Breast epithelium (tissue), 4 donors: ENCODE data around the gene OVOL1. TPM values are rescaled to one million over a fixed set of nuclear protein-coding genes. Genes with fewer than 3 reads are reported as not detected.
A peak's percentile ranks its signal among the peaks of the same experiment; 100 is the strongest.

Experiments
- DNase-seq, 2 donors: peaks; one replicate each; pipeline ENCODE4 v3.0.0-alpha.2; 2019; ENCODE audit warnings: low spot score in 2 of 2
- H3K27ac ChIP-seq, 2 donors: fragments of 200-600 bp; sonication (generic) in 1 of 2; one replicate each; pipeline ENCODE4 v1.5.1; 2016 to 2019; ENCODE audit warnings: mild to moderate bottlenecking in 1 of 2
- H3K27me3 ChIP-seq, 2 donors: fragments of 200-600 bp; sonication (generic) in 1 of 2; one replicate each; pipeline versions ENCODE4 v1.5.1 to v1.6.0; 2017 to 2019; ENCODE audit warnings: control low read depth in 1 of 2, mild to moderate bottlenecking in 1 of 2
- H3K36me3 ChIP-seq: fragments of 200-600 bp; one replicate; pipeline ENCODE4 v1.5.1; 2019
- H3K4me1 ChIP-seq, 2 donors: fragments of 200-600 bp; sonication (generic); one replicate each; pipeline ENCODE4 v1.5.1; 2016 to 2019; ENCODE audit warnings: control low read depth in 1 of 2
- H3K4me3 ChIP-seq, 3 donors: fragments of 200-600 bp; sonication (generic); 1 replicate in 2 of 3; 2 replicates in 1 of 3; pipeline ENCODE4 v1.5.1; 2016 to 2019; ENCODE audit warnings: mild to moderate bottlenecking in 3 of 3, moderate library complexity in 2 of 3
- H3K9me3 ChIP-seq, 2 donors: fragments of 200-600 bp; sonication (generic) in 1 of 2; one replicate each; pipeline ENCODE4 v1.5.1; 2016 to 2019; ENCODE audit warnings: control low read depth in 1 of 2
- POLR2A ChIP-seq: fragments of 450-650 bp; IDR thresholded peaks from one replicate; pipeline ENCODE4 v1.6.1; 2016; ENCODE audit warnings: antibody characterized with exemption, mild to moderate bottlenecking, moderate library complexity
- POLR2AphosphoS5 ChIP-seq, 3 donors: sonication (generic); formaldehyde crosslinking; IDR thresholded peaks; one replicate each; pipeline ENCODE4 v1.6.1; 2017; ENCODE audit warnings: antibody characterized with exemption in 3 of 3
- intact Hi-C: fragments of 100-400 bp; cut with DNase I; formaldehyde crosslinking; loops from one replicate; pipeline ENCODE4 v1.15.1; 2023; ENCODE audit warnings: low total_unique reads
- total RNA-seq, 3 donors: library from RNA; depleted of rRNA; stranded (reverse); fragments of >200 nt; gene quantifications; one replicate each; pipeline ENCODE4 v1.1.0, GENCODE V29; 2016
- TF ChIP-seq, protein P1 (sequence below), 3 donors: fragments of 450-650 bp; IDR thresholded peaks; one replicate each; pipeline ENCODE4 v1.5.1; 2016 to 2017; ENCODE audit warnings: antibody characterized with exemption in 3 of 3, mild to moderate bottlenecking in 3 of 3, moderate library complexity in 3 of 3

OVOL1 gene
- total RNA-seq, 3 donors from 2014 or later: 3.6 to 5.1 TPM; not detected in 1

- Histone ChIP-seq H3K4me1 (peaks cover 0 to 14% of the 10 kb centered on the region in 2 donors), H3K27me3 (no peaks in the 10 kb centered on the region), H3K36me3 (no peaks in the 10 kb centered on the region), H3K27ac (peak overlapping the region; percentile 41 to 91), H3K4me3 (peak overlapping the region in 2 of 3 donors; percentile 51 to 87), H3K9me3 (no peaks in the 10 kb centered on the region)
- no peak for DNase-seq
- intact Hi-C loops: loop anchor here (5.0 kb wide), 1 partner anchor 104 kb away; the partner anchor contains the start of gene KAT5
- TF ChIP-seq, protein P1, sequence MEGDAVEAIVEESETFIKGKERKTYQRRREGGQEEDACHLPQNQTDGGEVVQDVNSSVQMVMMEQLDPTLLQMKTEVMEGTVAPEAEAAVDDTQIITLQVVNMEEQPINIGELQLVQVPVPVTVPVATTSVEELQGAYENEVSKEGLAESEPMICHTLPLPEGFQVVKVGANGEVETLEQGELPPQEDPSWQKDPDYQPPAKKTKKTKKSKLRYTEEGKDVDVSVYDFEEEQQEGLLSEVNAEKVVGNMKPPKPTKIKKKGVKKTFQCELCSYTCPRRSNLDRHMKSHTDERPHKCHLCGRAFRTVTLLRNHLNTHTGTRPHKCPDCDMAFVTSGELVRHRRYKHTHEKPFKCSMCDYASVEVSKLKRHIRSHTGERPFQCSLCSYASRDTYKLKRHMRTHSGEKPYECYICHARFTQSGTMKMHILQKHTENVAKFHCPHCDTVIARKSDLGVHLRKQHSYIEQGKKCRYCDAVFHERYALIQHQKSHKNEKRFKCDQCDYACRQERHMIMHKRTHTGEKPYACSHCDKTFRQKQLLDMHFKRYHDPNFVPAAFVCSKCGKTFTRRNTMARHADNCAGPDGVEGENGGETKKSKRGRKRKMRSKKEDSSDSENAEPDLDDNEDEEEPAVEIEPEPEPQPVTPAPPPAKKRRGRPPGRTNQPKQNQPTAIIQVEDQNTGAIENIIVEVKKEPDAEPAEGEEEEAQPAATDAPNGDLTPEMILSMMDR (IDR thresholded peaks at IDR 0.05): no peak
- TF ChIP-seq POLR2A (no peak), POLR2AphosphoS5 (IDR thresholded peaks at IDR 0.05) (no peak)
These were observed 29.8 kb downstream of the OVOL1 start for GRCh38 chr11:65816696-65817095.

DNA sequence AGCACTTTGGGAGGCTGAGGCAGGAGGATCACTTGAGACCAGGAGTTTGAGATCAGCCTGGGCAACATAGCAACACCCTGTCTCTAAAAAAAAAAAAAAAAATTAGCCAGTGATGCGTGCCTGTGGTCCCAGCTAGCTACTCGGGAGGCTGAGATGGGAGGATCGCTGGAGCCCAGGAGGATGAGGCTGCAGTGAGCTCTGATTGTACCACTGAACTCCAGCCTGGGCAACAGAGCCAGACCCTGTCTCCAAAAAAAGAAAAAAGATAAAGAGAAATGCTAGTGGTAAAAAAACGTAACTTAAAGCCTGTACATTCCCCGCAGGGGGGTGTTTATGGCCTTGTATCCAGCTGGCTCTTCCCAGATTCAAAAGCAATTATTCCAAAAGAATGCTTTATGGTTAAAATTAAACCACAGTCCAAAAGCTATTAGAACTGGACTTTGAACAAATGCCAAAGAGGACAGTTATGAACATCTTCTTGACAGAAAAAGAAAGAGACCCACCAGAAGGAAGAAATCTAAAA, 30.5 kb downstream of the OVOL1 start:
- H3K27ac ChIP-seq: peak overlapping the region; percentile 91 to 92
- H3K27me3 ChIP-seq: no peaks in the 10 kb centered on the region
- DNase-seq: no peak
- intact Hi-C loops: loop anchor here (5.0 kb wide), 1 partner anchor 105 kb away; the partner anchor contains the start of gene KAT5
- H3K9me3 ChIP-seq: no peaks in the 10 kb centered on the region
- H3K4me3 ChIP-seq: peak overlapping the region; percentile 51 to 87 (median 72)
- TF ChIP-seq POLR2AphosphoS5 (IDR thresholded peaks at IDR 0.05): no peak
- TF ChIP-seq POLR2A: no peak
- H3K36me3 ChIP-seq: no peaks in the 10 kb centered on the region
- H3K4me1 ChIP-seq: peaks cover 0 to 14% of the 10 kb centered on the region in 2 donors

GRCh38 chr11:65817835-65818680, 31.2 kb downstream of the OVOL1 start:
- DNase-seq: peak; percentile 85 to 97
- no peaks in the 10 kb centered on the region for H3K9me3 ChIP-seq

DNA sequence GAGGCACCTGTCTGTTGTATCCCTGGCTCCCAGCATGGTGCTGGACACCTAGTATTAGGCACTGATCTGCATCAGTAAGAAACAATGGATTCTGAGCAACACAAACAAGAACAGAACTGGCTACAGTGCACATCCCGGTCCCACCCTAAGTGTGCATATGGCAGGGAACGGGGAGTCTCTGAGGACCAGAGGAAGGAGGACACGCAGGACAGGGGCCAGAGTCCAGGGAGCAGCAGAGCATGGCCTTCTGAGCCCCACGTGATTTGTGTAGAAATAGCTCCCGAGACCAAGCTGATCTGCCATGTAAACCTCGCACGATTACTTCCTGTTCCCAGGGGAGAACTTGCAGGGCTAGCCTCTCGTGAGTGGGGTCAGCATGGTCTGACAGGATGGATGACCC, 34.2 kb downstream of the OVOL1 start:
- TF ChIP-seq POLR2A (no peak), POLR2AphosphoS5 (IDR thresholded peaks at IDR 0.05) (no peak)
- TF ChIP-seq, protein P1 (IDR thresholded peaks at IDR 0.05): no peak

More at GRCh38 chr11:65817835-65818680, 31.2 kb downstream of the OVOL1 start:
- no peaks in the 10 kb centered on the region for H3K36me3 ChIP-seq
- TF ChIP-seq, protein P1 (IDR thresholded peaks at IDR 0.05): peak; percentile 97 to 98 (median 97)
- TF ChIP-seq POLR2A (no peak), POLR2AphosphoS5 (IDR thresholded peaks at IDR 0.05) (peak; percentile 30 to 80 (median 65))
- intact Hi-C loops: loop anchor here (5.0 kb wide), 1 partner anchor 106 kb away; the partner anchor contains the start of gene KAT5
- H3K4me3 ChIP-seq: peak overlapping the region; percentile 51 to 87 (median 72)
- peaks cover 0 to 14% of the 10 kb centered on the region in 2 donors for H3K4me1 ChIP-seq
- H3K27me3 ChIP-seq: no peaks in the 10 kb centered on the region
- H3K27ac ChIP-seq: peak overlapping the region; percentile 91 to 92

DNA sequence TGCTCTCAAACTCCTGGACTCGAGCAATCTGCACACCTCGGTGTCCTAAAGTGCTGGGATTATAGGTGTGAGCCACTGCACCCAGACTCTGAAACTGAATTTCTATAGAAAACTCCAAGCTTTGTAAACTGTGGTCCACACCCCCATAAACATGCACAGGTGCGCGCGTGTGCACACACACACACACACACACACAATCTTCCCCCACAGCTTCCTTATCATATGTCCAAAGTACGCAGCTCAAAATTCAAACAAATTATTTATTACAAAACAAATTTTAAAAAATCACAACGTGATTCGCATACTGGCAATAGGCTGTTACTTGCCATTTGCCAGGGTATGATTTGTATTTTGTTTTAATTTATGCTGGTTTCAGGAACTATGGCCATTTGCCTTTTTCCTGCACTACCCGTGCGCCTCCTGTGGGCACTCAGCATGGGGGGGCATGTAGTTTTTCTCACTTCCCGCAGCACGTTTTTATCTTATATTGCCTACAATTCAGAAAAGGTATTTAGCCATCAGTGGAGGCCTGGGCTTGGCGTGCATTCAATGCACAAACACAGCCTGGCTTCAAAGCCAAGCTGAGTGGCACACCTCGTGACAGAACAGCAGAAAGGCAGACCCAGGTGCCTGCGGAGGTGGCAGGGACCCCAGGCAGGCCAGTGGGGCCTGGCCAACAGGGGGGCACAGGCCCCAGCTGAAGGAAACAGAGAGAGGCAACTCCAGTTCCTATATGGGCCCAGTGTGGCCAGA, 36.1 kb downstream of the OVOL1 start:
- intact Hi-C loops: no loop called here
- H3K4me1 ChIP-seq: no peaks in the 10 kb centered on the region
- no peaks in the 10 kb centered on the region for H3K36me3 ChIP-seq
- no peaks in the 10 kb centered on the region for H3K27me3 ChIP-seq
- DNase-seq: no peak
- no peak overlapping the region for H3K4me3 ChIP-seq
- no peak overlapping the region for H3K27ac ChIP-seq
- TF ChIP-seq POLR2AphosphoS5 (IDR thresholded peaks at IDR 0.05) (no peak), POLR2A (no peak)
- TF ChIP-seq, protein P1 (IDR thresholded peaks at IDR 0.05): no peak
- H3K9me3 ChIP-seq: no peaks in the 10 kb centered on the region

More for the DNA sequence above, 34.2 kb downstream of the OVOL1 start:
- Histone ChIP-seq H3K27me3 (no peaks in the 10 kb centered on the region), H3K4me1 (no peaks in the 10 kb centered on the region), H3K9me3 (no peaks in the 10 kb centered on the region), H3K27ac (no peak overlapping the region), H3K36me3 (no peaks in the 10 kb centered on the region), H3K4me3 (no peak overlapping the region)
- intact Hi-C loops: no loop called here
- no peak for DNase-seq
